Measurements from ENCODE around the gene MRRF.
"Not testable (repeated sequence)": the region's sequence is repeated elsewhere in the genome, so short reads cannot be mapped to it uniquely, and the experiment has no call there.

MRRF gene

DNA sequence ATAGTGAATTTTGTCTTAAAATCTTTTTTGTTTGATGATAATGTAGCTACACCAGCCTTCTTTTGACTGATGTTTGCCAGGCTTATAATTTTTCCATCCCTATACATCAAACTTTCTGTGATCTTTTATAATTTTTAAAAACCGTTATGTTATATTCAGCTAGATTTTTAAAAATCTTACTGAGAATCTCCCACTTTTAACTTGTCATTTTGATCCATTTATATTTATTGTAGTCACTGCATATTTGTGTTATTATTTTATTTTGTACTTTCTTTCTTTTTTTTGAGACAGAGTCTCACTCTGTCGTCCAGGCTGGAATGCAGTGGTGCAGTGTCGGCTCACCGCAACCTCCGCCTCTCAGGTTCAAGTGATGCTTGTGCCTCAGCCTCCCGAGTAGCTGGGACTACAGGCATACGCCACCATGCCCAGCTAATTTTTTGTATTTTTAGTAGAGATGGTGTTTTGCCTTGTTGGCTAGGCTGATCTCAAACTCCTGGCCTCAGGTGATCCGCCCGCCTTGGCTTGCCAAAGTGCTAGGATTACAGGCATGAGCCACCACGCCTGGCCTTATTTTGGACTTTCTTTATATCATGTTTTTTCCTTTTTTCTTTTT lies 12.7 kb downstream of the MRRF start:
- DNase-seq = no peak

- no peak for DNase-seq
These were observed 16.7 kb downstream of the MRRF start for GRCh38 chr9:122281368-122281767.

GRCh38 chr9:122286764-122287163 lies 22.1 kb downstream of the MRRF start:
- DNase-seq = no peak

- DNase-seq = no peak
These were observed 22.6 kb downstream of the MRRF start for GRCh38 chr9:122287214-122287720.

- no peak for DNase-seq
These were observed 26.8 kb downstream of the MRRF start for GRCh38 chr9:122291458-122291857.

DNA sequence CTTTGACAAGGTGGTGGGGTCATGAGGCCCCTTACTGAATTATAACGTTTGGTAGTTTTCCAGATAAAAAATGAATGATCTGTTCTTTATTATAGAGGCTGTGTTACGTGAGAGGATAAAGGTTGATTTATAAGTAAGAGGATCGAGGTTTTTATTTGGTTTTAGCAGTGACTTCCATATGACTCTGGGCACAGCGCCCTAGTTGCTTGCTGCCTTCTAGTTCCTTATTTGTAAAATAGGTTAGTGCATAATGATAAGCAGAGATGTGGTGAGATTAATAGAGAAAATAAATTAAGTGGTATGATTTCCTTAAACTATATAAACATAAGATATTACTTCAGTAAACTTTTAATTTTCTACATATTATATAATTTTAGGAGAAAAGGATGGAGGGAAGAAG lies 29.8 kb downstream of the MRRF start:
- no peak for DNase-seq

GRCh38 chr9:122297512-122297911 lies 32.8 kb downstream of the MRRF start:
- no peak for DNase-seq

- peak; percentile 9 for DNase-seq
These were observed 37.8 kb downstream of the MRRF start for GRCh38 chr9:122302237-122303093.

- DNase-seq = no peak
These were observed 42.4 kb downstream of the MRRF start for GRCh38 chr9:122307061-122307460.

DNA sequence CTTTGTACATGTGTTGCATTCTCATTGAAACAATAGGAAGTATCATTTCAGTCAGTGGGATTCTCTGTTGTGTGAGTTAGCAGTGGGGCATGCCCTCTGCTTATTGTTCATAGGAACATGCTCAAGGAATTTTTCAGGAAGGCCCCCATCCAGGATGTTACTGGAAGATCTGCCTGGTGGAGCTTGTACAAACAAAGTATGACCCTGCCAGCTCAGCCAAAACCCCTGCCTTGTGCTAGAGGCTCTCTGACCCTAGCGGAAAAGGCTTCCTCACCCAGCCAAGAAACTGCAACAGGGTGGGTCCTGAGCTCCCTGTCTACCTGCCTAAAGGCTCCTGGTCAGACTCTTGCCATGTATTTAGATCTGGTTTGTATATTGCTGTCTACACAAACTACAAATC lies 43.2 kb downstream of the MRRF start:
- no peak for DNase-seq

- no peak for DNase-seq
These were observed 45.2 kb downstream of the MRRF start for GRCh38 chr9:122309861-122310260.

DNA sequence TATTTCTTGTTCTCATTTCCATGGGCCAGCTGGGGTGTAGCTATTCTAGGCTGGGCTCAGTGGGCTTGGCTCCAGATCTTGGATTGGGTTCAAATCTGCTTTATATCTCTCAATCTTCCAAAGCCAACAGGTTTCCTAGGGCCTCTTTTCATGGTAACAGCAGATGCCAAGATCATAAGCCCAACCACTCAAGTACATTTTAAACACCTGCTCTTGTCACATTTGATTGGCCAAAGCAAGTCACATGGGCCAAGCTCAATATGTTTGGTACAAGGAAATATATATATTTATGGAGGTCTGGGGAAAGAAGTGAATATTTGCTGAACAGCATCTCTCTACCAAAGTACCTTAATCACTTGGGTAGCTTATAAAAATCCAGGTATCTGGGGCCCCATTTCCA lies 49.5 kb downstream of the MRRF start:
- DNase-seq = peak; percentile 97

GRCh38 chr9:122315534-122315933 lies 50.9 kb downstream of the MRRF start:
- no peak for DNase-seq

GRCh38 chr9:122318284-122318683 lies 53.6 kb downstream of the MRRF start:
- DNase-seq = peak; percentile 30

- peak; percentile 70 for DNase-seq
These were observed 55.8 kb downstream of the MRRF start for GRCh38 chr9:122320413-122320881.

GRCh38 chr9:122322553-122322952 lies 57.9 kb downstream of the MRRF start:
- no peak for DNase-seq

DNA sequence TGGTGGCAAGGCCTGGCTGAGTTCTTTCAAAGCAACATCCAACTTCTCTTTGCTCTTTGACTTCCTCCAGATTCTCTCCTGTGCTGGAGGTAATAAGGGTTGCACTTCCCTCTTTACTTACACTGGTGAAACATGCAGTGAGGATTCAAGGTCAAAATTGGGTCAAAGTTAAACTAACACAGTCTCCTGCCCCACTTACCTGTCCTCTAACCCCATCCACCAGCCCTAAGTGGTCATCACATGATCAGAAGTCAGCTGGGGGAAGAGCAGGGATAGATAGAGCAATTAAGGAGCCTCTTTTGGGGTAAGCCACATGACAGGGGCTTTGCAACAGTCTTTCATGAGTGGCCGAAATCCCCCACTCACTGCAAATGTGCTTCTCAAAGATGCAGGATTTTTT lies 60.0 kb downstream of the MRRF start:
- not testable (repeated sequence) for DNase-seq

GRCh38 chr9:122325124-122325523 lies 60.4 kb downstream of the MRRF start:
- DNase-seq = no peak

DNA sequence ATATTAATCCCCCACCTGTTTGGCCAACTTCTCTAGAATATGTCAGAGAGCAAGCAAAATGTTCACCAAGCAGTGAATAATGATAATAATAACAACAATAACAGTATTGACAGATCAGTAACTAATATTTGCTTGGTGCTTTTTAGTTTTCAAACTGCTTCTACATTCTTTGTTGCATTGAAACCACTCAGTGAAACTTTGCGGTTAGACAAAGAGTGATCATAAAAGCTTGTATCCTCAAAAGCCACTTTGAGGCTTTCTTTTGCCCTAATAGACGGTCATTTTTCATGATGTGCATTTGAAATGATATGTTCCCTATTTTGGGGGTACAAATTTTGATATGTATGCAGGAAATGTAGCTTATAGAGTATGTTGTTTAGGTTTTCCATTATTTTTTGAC lies 62.5 kb downstream of the MRRF start:
- DNase-seq = no peak

DNA sequence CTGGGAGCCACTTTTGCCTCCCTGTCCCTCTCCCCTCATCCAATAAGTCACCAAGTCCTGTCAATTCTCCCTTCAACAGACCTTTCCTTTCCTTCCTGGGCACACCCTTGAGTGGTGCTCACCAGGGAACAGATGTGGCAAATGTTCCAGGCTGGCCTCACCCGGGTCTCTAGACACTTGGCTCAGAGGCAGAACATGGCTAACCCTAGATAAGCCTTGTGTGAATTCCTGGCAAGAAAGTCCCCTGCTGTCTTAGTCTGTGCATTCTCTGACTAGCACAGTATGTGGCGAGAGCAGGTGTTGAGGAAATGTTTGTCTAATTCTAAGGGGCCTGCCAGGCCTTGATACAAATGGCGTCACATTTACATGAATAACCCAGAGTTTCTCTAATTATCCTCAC lies 64.9 kb downstream of the MRRF start:
- peak; percentile 8 for DNase-seq

GRCh38 chr9:122330466-122330865 lies 65.8 kb downstream of the MRRF start:
- not testable (repeated sequence) for DNase-seq

DNA sequence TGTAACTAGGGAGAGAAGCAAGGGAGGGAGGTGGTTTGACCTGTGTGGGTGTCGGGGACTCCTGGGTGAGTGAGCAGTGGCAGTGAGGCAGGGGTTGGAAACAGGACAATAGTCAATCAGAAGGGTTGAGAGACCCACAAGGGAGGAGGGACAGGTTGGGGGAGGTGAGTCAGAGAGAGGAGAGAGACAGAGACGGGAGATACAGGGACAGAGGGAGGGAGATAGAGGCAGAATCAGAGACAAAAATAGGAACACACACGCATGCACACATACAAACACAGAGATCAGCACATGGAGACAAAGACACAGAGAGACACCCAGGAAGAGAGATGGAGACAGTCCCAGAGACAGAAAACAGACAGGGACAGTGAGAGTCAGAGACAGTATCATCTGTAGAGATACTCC lies 66.8 kb downstream of the MRRF start:
- DNase-seq = no peak

GRCh38 chr9:122332083-122332482 lies 67.4 kb downstream of the MRRF start:
- DNase-seq = no peak

DNA sequence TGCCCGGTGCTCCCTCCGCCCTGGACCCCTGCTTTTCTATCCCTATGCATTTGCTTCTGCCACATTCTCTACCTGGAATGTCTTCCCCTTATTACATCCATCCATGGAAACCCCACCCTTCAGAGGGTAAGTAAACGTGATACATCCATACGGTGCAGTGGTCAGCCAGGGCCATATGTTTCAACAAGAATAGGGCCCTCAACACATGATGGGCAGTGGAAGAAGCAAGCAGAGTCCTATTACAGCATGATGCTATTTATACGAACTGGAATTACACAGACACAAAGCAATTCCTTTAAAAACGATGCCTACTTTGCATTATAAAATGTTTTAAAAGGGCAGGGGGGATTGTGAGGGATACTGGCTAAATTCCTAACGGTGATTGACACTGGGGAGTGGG lies 68.0 kb downstream of the MRRF start:
- DNase-seq = no peak

Data from NCI-H2171 treated with DMSO at 0.1 percent for 48 hours (cell line).